ENCODE data around the gene NIP7. TPM values are rescaled to one million over a fixed set of nuclear protein-coding genes. Genes with fewer than 3 reads are reported as not detected.
A peak's percentile ranks its signal among the peaks of the same experiment; 100 is the strongest.

The NIP7 gene
- total RNA-seq, 1 experiment from 2014 or later = 62.8 TPM

DNA sequence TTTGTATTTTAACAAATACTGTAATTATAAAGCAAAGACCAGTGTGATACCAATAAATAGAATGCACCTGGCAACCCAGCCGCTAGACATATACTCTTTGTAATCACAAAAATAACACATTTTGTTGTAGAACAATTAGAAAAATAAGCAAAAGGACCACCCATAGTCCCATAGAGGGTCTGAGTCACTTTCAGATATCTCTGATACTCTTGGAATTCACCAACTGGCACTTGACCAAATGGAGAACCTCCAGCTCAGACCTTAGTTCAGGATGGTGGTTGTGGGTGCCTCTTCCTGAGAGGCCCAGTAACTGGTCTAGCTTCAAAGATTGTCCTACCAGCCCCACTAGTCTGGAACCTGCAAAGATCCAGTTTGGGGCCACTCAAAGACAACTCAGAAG, 47.0 kb downstream of the NIP7 start:
- TF ChIP-seq RAD21 (IDR thresholded peaks at IDR 0.05; ENCODE audit: low read depth) (no peak), SP1 (IDR thresholded peaks at IDR 0.05; ENCODE audit: low read depth) (no peak), YY1 (IDR thresholded peaks at IDR 0.05; ENCODE audit: extremely low read depth, insufficient replicate concordance, low read depth, low read length) (no peak), SIN3A (IDR thresholded peaks at IDR 0.05; ENCODE audit: low read depth) (no peak), FOSL1 (IDR thresholded peaks at IDR 0.05; ENCODE audit: low read depth) (no peak), ZFX (IDR thresholded peaks at IDR 0.05) (no peak), POLR2A (IDR thresholded peaks at IDR 0.05; ENCODE audit: borderline replicate concordance, extremely low read depth, insufficient read depth, insufficient read length) (no peak), EZH2phosphoT487 (IDR thresholded peaks at IDR 0.05; ENCODE audit: borderline replicate concordance) (no peak), CBX3 (IDR thresholded peaks at IDR 0.05; ENCODE audit: low read depth) (no peak), EGR1 (IDR thresholded peaks at IDR 0.05; ENCODE audit: low read depth) (no peak), SRF (IDR thresholded peaks at IDR 0.05; ENCODE audit: low read depth) (no peak), JUND (IDR thresholded peaks at IDR 0.05) (no peak), ELF1 (IDR thresholded peaks at IDR 0.05; ENCODE audit: borderline replicate concordance, low read depth) (no peak), ZNF274 (IDR thresholded peaks at IDR 0.05; ENCODE audit: low read depth, low read length) (no peak), EZH2 (IDR thresholded peaks at IDR 0.05) (no peak), TCF7L2 (IDR thresholded peaks at IDR 0.05; ENCODE audit: borderline replicate concordance, extremely low read depth, insufficient read depth, insufficient read length) (no peak)
- TF ChIP-seq, protein P1, sequence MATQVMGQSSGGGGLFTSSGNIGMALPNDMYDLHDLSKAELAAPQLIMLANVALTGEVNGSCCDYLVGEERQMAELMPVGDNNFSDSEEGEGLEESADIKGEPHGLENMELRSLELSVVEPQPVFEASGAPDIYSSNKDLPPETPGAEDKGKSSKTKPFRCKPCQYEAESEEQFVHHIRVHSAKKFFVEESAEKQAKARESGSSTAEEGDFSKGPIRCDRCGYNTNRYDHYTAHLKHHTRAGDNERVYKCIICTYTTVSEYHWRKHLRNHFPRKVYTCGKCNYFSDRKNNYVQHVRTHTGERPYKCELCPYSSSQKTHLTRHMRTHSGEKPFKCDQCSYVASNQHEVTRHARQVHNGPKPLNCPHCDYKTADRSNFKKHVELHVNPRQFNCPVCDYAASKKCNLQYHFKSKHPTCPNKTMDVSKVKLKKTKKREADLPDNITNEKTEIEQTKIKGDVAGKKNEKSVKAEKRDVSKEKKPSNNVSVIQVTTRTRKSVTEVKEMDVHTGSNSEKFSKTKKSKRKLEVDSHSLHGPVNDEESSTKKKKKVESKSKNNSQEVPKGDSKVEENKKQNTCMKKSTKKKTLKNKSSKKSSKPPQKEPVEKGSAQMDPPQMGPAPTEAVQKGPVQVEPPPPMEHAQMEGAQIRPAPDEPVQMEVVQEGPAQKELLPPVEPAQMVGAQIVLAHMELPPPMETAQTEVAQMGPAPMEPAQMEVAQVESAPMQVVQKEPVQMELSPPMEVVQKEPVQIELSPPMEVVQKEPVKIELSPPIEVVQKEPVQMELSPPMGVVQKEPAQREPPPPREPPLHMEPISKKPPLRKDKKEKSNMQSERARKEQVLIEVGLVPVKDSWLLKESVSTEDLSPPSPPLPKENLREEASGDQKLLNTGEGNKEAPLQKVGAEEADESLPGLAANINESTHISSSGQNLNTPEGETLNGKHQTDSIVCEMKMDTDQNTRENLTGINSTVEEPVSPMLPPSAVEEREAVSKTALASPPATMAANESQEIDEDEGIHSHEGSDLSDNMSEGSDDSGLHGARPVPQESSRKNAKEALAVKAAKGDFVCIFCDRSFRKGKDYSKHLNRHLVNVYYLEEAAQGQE (IDR thresholded peaks at IDR 0.05; ENCODE audit: low read depth) = no peak
- TF ChIP-seq, protein P2, sequence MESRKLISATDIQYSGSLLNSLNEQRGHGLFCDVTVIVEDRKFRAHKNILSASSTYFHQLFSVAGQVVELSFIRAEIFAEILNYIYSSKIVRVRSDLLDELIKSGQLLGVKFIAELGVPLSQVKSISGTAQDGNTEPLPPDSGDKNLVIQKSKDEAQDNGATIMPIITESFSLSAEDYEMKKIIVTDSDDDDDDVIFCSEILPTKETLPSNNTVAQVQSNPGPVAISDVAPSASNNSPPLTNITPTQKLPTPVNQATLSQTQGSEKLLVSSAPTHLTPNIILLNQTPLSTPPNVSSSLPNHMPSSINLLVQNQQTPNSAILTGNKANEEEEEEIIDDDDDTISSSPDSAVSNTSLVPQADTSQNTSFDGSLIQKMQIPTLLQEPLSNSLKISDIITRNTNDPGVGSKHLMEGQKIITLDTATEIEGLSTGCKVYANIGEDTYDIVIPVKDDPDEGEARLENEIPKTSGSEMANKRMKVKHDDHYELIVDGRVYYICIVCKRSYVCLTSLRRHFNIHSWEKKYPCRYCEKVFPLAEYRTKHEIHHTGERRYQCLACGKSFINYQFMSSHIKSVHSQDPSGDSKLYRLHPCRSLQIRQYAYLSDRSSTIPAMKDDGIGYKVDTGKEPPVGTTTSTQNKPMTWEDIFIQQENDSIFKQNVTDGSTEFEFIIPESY (IDR thresholded peaks at IDR 0.05; ENCODE audit: extremely low read depth, insufficient replicate concordance, low read length) = no peak
- TF ChIP-seq, protein P3, sequence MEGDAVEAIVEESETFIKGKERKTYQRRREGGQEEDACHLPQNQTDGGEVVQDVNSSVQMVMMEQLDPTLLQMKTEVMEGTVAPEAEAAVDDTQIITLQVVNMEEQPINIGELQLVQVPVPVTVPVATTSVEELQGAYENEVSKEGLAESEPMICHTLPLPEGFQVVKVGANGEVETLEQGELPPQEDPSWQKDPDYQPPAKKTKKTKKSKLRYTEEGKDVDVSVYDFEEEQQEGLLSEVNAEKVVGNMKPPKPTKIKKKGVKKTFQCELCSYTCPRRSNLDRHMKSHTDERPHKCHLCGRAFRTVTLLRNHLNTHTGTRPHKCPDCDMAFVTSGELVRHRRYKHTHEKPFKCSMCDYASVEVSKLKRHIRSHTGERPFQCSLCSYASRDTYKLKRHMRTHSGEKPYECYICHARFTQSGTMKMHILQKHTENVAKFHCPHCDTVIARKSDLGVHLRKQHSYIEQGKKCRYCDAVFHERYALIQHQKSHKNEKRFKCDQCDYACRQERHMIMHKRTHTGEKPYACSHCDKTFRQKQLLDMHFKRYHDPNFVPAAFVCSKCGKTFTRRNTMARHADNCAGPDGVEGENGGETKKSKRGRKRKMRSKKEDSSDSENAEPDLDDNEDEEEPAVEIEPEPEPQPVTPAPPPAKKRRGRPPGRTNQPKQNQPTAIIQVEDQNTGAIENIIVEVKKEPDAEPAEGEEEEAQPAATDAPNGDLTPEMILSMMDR (IDR thresholded peaks at IDR 0.05 in 2 of 3, conservative IDR thresholded peaks at IDR 0.05 in 1 of 3; ENCODE audit: borderline replicate concordance in 1 of 3, insufficient read depth in 1 of 3, low read depth in 2 of 3, low read length in 2 of 3) = no peak
- TF ChIP-seq, protein P4, sequence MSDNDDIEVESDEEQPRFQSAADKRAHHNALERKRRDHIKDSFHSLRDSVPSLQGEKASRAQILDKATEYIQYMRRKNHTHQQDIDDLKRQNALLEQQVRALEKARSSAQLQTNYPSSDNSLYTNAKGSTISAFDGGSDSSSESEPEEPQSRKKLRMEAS (IDR thresholded peaks at IDR 0.05) = no peak
- ATAC-seq (no peak), DNase-seq (ENCODE audit: low read depth, low spot score) (no peak)
- peak overlapping the region; percentile 89 for H3K9ac ChIP-seq (ENCODE audit: low read length)
- RAD21 ChIA-PET (ENCODE audit: low non-redundant PET in 1 of 2, low total read pairs in 2 of 2, uncharacterized antibody in 2 of 2, unreplicated experiment in 2 of 2) = no interaction called here
- peaks cover 28% of the 10 kb centered on the region in 2 experiments for H3K36me3 ChIP-seq (ENCODE audit: control insufficient read depth in 1 of 2, insufficient read depth in 2 of 2, low read length in 2 of 2)
- H3K9me2 ChIP-seq (ENCODE audit: insufficient read depth) = no peaks in the 10 kb centered on the region
- CTCF ChIA-PET = interaction anchor here (1.3 to 2.3 kb wide), 2 partner anchors 9 to 12 kb away, joined by 4 to 14 read pairs; no protein-coding TSS in a partner anchor
- peak overlapping the region; percentile 83 for H3K27ac ChIP-seq (ENCODE audit: low read depth, low read length)
- BruUV-seq (replicated peaks) = no TSS peak
- H3K79me2 ChIP-seq (ENCODE audit: insufficient read depth, low read length) = peaks cover 50% of the 10 kb centered on the region
- no peaks in the 10 kb centered on the region for H3K27me3 ChIP-seq (ENCODE audit: insufficient read depth, low read length)
- no peaks in the 10 kb centered on the region for H3K9me3 ChIP-seq (ENCODE audit: control insufficient read depth in 1 of 2, insufficient read depth in 1 of 2, low read depth in 1 of 2, low read length in 2 of 2)
- POLR2A ChIA-PET = interaction anchor here (0.6 to 3.8 kb wide), 3 partner anchors 9 to 259 kb away, joined by 3 to 12 read pairs (median 4); no protein-coding TSS in a partner anchor
- no peak overlapping the region for H2AFZ ChIP-seq (ENCODE audit: low read depth, low read length, poor library complexity, severe bottlenecking)
- H3K4me3 ChIP-seq (replicated peaks in 1 of 2; ENCODE audit: low read depth in 1 of 2, low read length in 2 of 2) = peak overlapping the region; percentile 64 to 78
- intact Hi-C loops (cut with micrococcal nuclease) = no loop called here
- no peaks in the 10 kb centered on the region for H4K20me1 ChIP-seq (ENCODE audit: insufficient read depth)
- H3K4me2 ChIP-seq (ENCODE audit: low read length) = peak overlapping the region; percentile 86
- H3K4me1 ChIP-seq (ENCODE audit: control insufficient read depth in 1 of 2, insufficient read depth in 2 of 2, low read length in 2 of 2) = peaks cover 28 to 43% of the 10 kb centered on the region in 2 experiments

Measured in HCT116 (cell line).